ENCODE measurements around the gene ATP6V0D1. TPM values are rescaled to one million over a fixed set of nuclear protein-coding genes. Genes with fewer than 3 reads are reported as not detected.
A peak's percentile ranks its signal among the peaks of the same experiment; 100 is the strongest.

ATP6V0D1 gene
- total RNA-seq, 6 donors from 2014 or later, result 69.1 to 221 (median 147) TPM

GRCh38 chr16:67470359-67470758, 10.6 kb downstream of the ATP6V0D1 start:
- Histone ChIP-seq H3K4me3 (no peak overlapping the region), H3K9me3 (no peaks in the 10 kb centered on the region), H3K36me3 (no peaks in the 10 kb centered on the region), H3K4me1 (peaks cover 35 to 99% (median 73%) of the 10 kb centered on the region in 4 donors), H3K27me3 (no peaks in the 10 kb centered on the region), H3K27ac (peak overlapping the region in 2 of 4 donors; percentile 37 to 42)
- peak; percentile 10 to 63 for ATAC-seq (ENCODE audit: low FRiP score in 2 of 2)
- peak in 1 of 2 donors; percentile 42 for TF ChIP-seq POLR2AphosphoS5 (IDR thresholded peaks at IDR 0.05)
- TF ChIP-seq POLR2A (IDR thresholded peaks at IDR 0.05), result no peak
- peak; percentile 53 to 89 for DNase-seq
- WGBS, 2 donors, result 34 to 38% methylated on average over 7 of the region's 7 CpGs

GRCh38 chr16:67468731-67469130, 12.2 kb downstream of the ATP6V0D1 start:
- TF ChIP-seq POLR2AphosphoS5 (IDR thresholded peaks at IDR 0.05) (no peak), CTCF (IDR thresholded peaks at IDR 0.05) (no peak), POLR2A (IDR thresholded peaks at IDR 0.05) (no peak), EP300 (IDR thresholded peaks at IDR 0.05) (no peak)
- Histone ChIP-seq H3K27ac (peak overlapping the region in 1 of 4 donors; percentile 59), H3K4me1 (peaks cover 37 to 99% (median 63%) of the 10 kb centered on the region in 4 donors), H3K36me3 (no peaks in the 10 kb centered on the region), H3K27me3 (no peaks in the 10 kb centered on the region), H3K4me3 (no peak overlapping the region), H3K9me3 (no peaks in the 10 kb centered on the region)
- no peak for ATAC-seq (ENCODE audit: low FRiP score in 2 of 2)
- 59 to 75% methylated on average over 5 of the region's 5 CpGs for WGBS, 2 donors
- DNase-seq, result no peak

GRCh38 chr16:67466581-67466980, 14.4 kb downstream of the ATP6V0D1 start:
- ATAC-seq (ENCODE audit: low FRiP score in 2 of 2) (no peak), DNase-seq (no peak)
- TF ChIP-seq POLR2AphosphoS5 (IDR thresholded peaks at IDR 0.05), result no peak
- TF ChIP-seq CTCF (IDR thresholded peaks at IDR 0.05), result no peak
- TF ChIP-seq EP300 (IDR thresholded peaks at IDR 0.05), result no peak
- no peak for TF ChIP-seq POLR2A (IDR thresholded peaks at IDR 0.05)
- no peak overlapping the region for H3K27ac ChIP-seq
- H3K36me3 ChIP-seq, result peaks cover 0 to under 1% (median 0%) of the 10 kb centered on the region in 4 donors
- no peak overlapping the region for H3K4me3 ChIP-seq
- H3K9me3 ChIP-seq, result no peaks in the 10 kb centered on the region
- 77 to 80% methylated on average over 6 of the region's 6 CpGs for WGBS, 2 donors
- H3K27me3 ChIP-seq, result no peaks in the 10 kb centered on the region
- H3K4me1 ChIP-seq, result peaks cover 46 to 98% (median 65%) of the 10 kb centered on the region in 4 donors

- DNase-seq, result no peak
- H3K27ac ChIP-seq, result no peak overlapping the region
- no peak for TF ChIP-seq CTCF (IDR thresholded peaks at IDR 0.05)
- no peak for TF ChIP-seq EP300 (IDR thresholded peaks at IDR 0.05)
- TF ChIP-seq POLR2A (IDR thresholded peaks at IDR 0.05), result no peak
- TF ChIP-seq POLR2AphosphoS5 (IDR thresholded peaks at IDR 0.05), result no peak
- peaks cover 46 to 98% (median 67%) of the 10 kb centered on the region in 4 donors for H3K4me1 ChIP-seq
- peaks cover 0 to 11% (median 0%) of the 10 kb centered on the region in 4 donors for H3K36me3 ChIP-seq
- no peak overlapping the region for H3K4me3 ChIP-seq
- ATAC-seq (ENCODE audit: low FRiP score in 2 of 2), result no peak
- H3K27me3 ChIP-seq, result no peaks in the 10 kb centered on the region
- H3K9me3 ChIP-seq, result no peaks in the 10 kb centered on the region
- 80 to 96% methylated on average over 1 to 2 of the region's 2 CpGs for WGBS, 2 donors
Measured at GRCh38 chr16:67464565-67464964, 16.4 kb downstream of the ATP6V0D1 start.

GRCh38 chr16:67463691-67464090, 17.3 kb downstream of the ATP6V0D1 start:
- DNase-seq (no peak), ATAC-seq (ENCODE audit: low FRiP score in 2 of 2) (no peak)
- TF ChIP-seq POLR2A (IDR thresholded peaks at IDR 0.05) (no peak), CTCF (IDR thresholded peaks at IDR 0.05) (no peak), EP300 (IDR thresholded peaks at IDR 0.05) (no peak), POLR2AphosphoS5 (IDR thresholded peaks at IDR 0.05) (no peak)
- 89 to 92% methylated on average over 3 to 4 of the region's 4 CpGs for WGBS, 2 donors
- Histone ChIP-seq H3K9me3 (no peaks in the 10 kb centered on the region), H3K27ac (no peak overlapping the region), H3K36me3 (peaks cover 0 to 11% (median 0%) of the 10 kb centered on the region in 4 donors), H3K4me3 (no peak overlapping the region), H3K4me1 (peaks cover 50 to 98% (median 68%) of the 10 kb centered on the region in 4 donors), H3K27me3 (no peaks in the 10 kb centered on the region)

Measured in upper lobe of left lung (tissue), 6 donors.